Stimulated activated naive CD8-positive, alpha-beta T cell treated with anti-CD3 and anti-CD28 coated beads, Interleukin-15, Interleukin-2, amounts not matched to agents 100 U/mL and 50 U/mL, for 24 hours (primary cell): ENCODE data around the gene TUBGCP3.
A peak's percentile ranks its signal among the peaks of the same experiment; 100 is the strongest.

ENCODE experiments used
- ATAC-seq: fragments of 150-1000 bp; cut with Tn5 transposase; one replicate; pipeline ENCODE4 v1.10.0; 2021
- DNase-seq: peaks from one replicate; pipeline ENCODE4 v3.0.0; 2021

The TUBGCP3 gene

DNA sequence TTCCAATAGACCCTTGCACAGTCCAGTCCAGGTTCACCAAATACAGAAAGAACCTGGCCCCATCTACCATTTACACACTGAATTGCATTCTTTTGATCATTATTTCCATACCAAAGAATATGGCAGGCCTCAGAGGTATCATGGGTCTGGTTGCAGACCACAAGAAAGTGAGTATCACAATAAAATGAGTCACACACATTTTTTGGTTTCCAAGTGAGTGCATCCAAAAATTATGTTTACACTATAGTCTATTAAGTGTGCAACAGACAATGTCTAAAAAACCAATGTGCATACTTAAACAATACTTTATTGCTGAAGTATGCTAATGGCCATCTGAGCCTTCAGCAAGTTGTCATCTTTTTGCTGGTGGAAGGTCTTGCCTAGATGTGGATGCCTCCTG lies 106.5 kb downstream of the TUBGCP3 start:
- ATAC-seq (peak; percentile 61), DNase-seq (no peak)

DNA sequence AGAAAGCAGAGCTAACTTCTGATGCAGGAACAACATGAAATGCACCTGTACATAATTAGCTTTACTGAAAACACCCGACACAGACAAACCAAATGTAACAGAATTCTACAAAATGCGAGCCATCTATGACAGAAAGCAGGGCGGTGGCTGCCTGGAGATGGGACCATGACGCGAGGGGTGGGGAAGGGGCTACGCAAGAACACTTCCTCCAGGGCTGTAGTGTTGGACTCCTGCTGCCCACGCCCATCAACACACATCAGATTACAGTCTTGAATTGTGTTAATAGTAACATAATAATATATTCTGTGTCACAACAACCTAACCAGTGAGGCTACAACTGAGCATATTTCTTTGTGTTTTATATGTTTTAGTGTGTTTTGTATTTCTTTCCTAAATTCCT lies 108.6 kb downstream of the TUBGCP3 start:
- DNase-seq (no peak), ATAC-seq (no peak)

DNA sequence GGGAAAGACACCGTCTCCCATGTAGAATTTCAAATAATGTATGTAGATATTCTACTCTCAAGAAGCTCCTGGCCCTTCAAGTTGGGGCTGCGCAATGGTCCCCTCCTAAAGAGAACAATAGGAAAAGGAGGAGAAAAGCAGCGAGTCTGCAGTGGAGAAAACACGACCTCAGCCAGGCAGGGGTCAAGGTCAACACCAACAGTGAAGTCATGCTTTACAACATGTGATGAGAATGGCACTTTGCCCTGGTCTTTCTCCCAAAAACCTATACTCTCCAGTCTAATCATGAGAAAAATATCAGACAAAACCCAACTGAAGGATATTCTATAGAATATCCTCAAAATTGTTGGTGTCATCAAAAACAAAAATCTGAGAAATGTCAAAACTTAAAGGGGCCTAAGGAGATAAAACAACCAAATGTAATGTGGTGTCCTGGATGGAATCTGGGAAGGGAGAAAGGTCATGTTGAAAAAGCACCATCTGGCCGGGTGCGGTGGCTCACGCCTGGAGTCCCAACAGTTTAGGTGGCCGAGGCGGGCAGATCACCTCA lies 110.8 kb downstream of the TUBGCP3 start:
- DNase-seq = no peak

DNA sequence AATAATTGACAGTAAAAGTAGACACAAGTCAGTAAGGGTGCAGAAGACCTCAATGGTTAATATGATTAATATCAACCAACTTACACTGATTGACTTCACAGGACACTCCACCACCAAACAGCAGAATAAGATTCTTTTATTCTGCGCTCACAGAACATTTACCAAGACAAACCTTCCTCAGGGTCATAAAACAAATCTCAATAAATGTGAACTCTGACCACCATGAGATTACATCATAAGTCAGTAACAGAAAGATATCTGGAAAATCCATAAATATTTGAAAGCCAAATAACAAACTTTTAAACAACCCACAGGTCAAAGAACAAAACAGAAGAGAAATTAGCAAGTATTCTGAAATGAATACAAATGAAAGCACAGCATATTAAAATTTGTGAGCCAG lies 112.1 kb downstream of the TUBGCP3 start:
- no peak for ATAC-seq
- DNase-seq = no peak

More for the DNA sequence above, 110.8 kb downstream of the TUBGCP3 start:
- ATAC-seq = no peak

DNA sequence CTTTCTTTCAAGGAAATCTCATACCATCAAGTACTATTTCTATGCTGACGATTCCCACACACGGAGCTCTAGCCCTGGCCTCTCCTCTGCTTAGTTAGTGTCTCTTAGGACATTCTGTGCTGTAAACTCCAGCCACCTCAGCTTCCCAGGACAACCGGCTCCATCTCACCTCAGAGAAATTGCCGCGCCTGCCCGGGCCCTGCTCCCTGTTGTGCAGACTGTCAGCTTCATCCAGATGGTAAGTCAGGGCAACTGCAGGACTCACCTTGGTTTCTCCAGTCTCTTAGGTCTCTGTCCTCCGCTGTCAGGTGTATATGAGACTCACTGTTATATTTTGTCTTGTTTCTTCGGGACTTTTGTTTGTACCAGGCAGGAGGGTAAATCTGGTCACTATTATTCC lies 113.1 kb downstream of the TUBGCP3 start:
- DNase-seq (no peak), ATAC-seq (no peak)

DNA sequence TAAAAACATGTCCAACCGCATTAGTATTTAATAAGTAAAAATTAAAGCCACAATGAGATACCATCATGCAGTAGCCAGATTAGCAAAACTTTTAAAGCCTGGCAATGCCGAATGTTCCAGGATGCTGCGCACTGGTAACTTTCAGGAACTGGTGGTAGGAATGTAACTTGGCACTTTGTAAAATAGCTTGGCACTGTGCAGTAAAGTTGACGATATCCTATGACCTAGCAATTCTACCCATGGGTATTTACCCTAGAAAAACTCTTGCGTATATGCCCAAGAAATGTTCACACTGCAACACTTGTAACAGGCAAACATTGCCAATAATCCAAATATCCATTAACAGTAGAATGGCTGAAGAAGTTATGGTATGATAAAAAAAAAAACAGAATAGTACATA lies 114.1 kb downstream of the TUBGCP3 start:
- DNase-seq (no peak), ATAC-seq (no peak)

DNA sequence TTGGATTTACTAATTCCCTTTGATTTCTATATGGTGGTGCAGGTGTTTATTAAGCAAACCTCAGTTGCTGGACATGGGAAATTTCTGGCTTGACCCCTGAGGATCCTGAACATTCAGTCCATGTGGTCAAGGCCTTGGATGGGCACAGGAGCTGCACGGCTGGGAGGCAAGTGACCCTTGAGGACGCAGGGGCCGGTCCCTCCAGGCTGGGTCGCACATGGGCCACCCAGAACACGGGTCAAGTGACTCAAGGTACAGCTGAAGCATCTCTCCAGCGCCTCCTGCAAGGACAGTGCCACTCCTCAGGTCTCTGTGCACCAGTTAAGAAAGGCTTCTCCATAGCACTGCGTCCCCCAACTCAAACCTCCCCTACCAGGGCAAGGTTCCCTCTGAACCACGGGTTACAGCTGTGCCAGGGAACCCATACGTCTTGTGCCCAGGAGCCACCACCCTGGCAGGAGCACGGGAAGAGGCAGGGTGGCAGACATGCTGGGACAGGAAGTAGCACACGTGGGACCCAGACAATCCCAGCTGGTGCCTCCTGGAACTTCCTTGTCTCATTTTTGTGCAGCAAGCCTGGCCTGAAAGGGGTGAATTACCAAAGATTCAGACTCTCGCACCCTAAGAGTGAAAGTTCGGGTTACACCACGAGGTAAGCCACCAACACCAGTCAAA lies 118.7 kb downstream of the TUBGCP3 start:
- DNase-seq (no peak), ATAC-seq (no peak)

DNA sequence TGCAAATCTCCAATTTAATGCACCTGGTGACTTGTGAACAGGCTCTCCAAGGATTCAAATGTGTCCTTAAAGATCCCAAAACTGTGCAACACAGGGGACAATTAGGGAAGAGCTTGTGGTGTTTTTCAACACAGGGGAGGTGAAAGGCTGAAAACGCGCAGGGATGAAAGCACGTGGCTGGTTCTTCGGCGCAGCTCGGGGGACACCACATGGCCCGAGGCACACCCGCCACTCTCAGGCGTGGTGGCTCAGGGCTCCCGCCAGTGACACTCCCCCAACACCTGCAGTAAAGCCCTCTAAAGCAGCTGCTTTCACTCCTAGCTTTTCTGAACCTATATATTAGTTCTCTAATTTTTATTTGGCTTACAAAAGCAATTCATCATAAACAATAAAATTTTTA lies 119.9 kb downstream of the TUBGCP3 start:
- ATAC-seq (no peak), DNase-seq (no peak)

DNA sequence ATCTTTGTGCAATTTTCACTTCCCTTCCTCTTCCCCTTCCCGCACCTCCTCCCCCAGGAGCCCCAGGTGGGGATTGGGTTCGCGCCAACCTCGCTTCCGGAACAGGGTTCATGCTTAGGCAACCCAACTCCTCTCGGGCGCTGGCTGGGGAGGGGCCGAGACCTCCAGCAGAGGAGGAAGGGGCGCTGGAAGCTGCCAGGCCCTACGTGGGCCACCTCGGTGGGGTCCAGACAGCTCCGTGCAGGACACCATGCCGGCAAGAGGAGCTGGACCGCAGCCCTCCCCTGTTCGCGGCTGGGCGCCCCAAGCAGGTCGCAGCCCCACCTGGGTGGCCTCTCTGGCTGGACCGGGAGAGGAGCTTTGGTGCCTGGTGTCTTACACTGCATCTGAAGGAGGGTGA lies 120.7 kb downstream of the TUBGCP3 start:
- no peak for ATAC-seq
- no peak for DNase-seq

DNA sequence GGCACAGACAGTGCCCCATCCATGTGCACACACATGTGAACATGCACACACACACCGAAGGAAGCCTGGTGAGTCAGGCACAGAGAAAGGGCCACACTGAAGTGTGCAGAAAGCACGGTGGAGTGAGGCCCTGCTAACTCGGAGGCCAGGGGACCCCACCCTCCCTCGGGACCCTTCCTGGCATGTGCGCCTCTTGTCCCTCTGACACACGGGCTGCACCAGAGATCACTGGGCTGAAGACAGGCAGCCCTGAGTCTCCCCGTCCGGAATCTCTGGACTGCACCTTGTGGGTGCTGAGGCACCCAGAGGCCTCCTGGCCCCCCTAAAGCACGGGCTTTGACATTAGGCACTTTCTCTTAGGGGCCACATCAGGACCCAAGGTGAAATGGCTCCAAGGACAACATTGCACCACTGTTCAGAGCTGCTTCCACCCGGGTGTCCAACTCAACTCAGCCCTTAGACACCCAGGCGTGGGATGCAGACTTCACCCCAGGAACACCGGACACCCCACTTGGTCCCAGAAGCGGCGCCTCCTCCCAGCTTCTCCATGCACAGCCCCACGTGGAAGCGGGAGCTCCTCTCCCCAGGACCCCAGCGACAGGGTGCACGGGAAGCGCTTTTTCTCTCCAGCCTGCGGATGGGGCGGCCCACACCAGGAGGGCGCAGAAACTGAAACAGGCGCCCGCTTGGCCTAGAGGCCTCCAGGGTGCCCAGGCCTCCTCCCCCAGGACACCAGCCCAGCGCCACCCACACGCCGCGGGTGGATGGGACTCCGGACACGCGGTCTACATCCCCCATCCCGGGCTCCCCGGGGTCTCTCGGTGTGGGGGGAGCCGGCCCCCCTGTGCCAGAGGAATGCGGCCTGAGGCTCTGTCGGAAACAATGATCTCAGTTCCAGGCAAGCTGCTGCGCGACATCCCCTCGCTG lies 121.6 kb downstream of the TUBGCP3 start:
- DNase-seq (no peak), ATAC-seq (no peak)

DNA sequence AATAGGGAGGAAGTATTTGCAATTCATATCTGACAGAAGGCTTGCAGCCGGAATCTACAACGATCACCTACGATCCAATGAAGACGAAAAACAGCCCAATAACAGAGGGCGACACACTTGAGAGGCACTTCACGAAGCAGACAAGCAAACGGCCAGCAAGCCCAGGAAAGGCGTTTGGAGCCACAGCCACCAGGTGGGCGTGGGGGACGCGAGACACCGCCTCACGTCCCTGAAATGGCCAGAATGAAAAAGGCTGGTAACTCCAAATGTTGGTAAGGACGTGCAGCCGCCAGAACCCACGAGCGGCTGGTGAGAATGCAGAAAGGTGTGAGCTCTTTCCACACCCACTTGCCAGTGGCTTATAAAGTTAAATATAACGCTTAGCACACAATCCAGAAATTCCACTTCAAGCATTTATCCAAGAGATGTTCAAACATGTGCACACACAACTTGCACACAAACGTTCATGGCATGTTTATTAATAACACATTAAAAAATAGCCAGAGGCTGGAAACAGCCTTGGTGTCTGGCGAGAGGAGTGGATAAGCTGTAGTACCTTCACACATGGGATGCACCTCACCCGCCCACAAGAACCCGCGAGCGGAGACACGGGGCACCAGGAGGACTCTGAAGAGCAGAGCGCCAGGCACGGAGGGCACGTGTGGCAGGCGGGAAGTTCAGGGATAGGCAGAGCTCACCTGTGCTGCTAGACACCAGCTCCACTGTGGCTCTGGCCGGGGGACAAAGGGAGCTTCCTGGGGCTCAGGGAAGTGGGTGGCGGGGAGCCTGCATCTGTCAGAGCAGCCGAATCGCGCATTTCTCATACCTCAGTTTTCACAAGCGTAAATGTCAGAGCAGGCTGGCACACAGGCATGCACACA lies 122.5 kb downstream of the TUBGCP3 start:
- no peak for ATAC-seq
- DNase-seq = no peak

DNA sequence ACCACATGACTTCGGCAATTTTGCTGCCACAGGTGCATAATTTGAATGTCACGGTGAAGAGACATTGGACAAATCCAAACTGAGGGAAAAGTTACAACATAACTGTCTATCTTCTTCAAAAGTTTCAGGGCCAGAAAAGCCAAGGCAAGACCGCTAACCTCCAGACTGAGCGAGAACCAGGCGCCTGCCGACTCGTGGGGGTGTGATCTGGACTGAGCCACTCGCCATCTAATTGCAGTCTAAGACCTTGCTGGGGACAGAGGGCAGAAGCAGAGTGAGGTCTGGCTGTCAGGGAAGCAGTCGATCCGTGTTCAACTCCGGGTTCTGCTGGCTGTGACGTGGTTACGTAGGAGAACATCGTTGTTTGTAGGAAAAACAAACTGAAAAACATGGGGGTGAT lies 123.2 kb downstream of the TUBGCP3 start:
- ATAC-seq (no peak), DNase-seq (no peak)

DNA sequence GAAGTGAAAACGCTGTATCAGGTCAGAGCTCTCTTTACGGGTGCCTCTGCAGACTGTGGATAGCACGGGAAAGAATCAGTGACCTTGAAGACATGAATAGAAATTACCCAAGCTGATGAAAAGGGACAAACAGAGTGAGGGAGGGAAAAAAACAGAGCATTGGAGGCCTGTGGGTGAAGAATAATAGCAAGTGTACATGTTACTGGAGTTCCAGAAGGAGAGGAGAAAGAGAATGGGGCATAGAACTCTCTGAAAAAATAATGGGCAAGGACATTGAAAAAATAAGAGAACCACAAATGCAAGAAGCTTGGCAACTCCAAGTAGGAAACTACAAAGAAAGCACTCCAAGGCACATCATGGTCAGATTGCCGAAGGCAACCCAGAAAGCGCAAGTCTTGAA lies 125.5 kb downstream of the TUBGCP3 start:
- DNase-seq (no peak), ATAC-seq (no peak)

DNA sequence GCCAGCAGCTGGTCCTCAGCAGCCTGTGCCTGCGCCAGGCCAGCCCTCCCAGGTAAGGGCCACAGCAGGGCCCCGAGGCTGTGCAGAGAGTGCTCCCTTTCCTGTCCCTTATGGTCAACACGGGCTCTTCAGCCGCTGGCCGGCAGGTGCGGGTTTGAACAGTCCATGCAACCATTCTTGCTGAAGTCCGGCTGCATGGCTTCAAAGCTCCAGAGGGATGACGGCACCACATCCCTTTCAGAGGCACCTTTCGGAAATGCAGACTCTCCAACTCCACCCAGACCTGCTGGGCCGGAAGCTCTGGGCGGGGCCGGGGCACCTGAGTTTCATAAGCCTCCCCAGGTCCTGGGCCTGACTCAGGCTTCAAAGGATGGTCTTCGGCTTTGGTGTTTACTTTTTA lies 130.5 kb downstream of the TUBGCP3 start:
- ATAC-seq (no peak), DNase-seq (no peak)

DNA sequence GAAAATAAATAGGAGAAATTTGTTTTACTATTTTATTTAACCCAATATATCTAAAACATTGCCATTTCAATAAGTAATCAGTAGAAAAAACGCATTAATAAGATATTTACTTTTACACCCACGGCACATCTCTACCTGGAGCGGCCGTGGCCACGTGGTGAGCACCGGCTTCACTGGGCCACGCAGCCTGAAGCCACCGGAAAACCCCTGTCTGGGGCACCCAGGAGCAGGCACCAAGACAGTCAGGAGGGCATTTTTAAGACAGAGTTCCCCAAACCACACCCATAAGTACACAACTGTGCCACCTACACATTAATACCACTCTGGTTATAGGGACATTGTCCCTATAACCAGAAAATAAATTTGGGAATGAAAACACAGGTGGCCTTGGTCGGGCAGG lies 130.9 kb downstream of the TUBGCP3 start:
- ATAC-seq (no peak), DNase-seq (no peak)

DNA sequence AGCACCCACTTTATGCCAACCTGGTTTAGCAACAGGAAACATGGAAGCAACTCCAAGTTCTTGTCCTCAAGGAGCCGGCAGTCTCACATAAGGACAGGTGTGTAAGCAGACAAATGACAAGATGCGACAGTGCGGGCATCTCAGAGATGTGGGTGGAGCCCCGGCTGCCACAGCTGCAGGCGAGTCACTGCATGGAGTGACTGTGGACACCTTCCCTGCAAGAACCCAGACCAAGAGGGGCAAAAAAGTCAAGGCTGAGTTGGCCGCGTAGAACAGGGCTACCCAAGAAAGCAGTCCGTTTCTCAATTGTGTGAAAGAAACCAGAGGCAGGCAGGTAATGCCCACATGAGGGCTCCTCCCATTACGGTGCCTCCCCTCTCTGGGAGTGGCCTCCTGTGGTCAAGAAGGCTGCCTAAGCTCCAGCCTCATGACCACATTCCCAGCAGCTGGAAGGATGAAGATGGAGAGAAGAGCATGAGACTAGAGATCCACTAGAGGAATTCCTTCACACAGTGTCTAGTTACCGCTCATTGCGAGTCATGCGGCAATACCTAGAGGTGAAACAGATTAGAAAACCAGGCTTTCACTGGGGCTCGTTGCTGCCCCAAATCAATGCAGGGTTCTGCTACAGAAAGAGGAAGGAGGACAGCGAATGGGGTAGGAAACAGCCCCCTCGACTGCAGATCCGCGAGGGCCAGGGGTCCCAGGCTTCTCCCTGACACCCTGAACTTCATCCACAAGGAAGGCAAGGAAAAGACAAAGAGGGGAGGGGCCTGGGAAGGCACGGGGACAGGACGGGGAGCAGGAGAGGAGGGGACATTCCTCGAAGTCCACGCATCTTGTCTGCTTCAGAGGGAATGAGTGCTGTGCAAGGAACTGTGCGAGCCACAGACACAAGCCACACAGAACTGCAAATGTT lies 131.6 kb downstream of the TUBGCP3 start:
- ATAC-seq (no peak), DNase-seq (no peak)

DNA sequence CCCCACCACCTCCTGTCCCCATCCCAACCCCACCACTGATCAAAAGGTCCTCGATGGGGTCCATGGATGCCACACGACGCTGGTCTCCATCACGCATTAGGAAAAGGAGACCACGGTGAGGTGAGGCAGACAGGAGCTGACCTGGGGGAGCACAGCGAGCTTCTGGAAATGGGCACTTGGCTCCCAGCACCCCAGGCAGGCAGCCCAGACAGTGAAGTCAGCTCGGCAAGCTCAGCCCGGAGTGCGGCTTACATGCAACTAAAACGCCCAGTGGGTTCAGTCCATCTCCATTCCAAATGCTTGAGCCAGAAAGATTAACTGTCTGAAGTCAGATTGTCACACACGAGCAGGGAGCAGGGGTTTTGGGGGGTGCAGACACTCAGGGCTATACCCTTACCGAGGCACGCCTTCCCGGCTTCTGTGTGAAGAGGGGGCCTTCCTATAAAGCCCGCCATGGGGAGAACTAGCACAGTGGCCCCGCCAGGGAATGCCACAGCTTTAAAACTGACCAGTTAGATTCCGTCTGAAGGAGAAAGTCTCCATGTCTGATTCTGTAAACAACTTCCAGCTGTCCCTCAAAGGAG lies 132.4 kb downstream of the TUBGCP3 start:
- no peak for DNase-seq
- no peak for ATAC-seq

DNA sequence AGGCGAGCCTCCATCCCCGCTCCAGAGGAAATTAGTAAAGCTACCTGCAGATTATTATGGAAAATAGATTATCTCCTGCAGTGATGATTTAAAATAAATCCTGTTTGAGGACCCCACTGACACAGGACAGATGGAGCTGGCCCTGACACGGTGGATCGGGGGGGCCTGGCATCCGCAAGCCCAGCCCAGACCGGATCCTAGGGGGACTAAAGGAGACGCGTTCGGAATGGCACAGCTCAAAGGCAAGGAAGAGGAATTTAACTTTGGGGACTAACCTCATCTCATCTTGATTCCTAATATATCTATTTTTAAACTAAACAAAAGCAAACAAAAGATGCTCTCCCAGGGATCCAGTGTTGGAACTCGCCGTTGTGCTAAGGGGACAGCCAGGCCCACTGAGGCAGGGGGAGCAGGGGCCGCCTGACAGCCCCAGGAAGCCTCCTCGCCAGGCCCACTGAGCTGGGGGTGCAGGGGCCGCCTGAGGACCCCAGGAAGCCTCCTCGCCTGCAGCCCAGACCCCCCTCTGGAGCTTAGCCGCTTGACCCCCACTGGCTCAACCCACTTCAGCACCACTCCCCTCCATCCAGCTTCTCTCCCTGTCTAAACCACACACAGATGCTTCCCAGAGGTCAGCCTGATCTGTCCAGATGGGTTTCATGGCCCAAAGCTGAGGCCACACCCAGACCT lies 133.2 kb downstream of the TUBGCP3 start:
- DNase-seq (no peak), ATAC-seq (no peak)

DNA sequence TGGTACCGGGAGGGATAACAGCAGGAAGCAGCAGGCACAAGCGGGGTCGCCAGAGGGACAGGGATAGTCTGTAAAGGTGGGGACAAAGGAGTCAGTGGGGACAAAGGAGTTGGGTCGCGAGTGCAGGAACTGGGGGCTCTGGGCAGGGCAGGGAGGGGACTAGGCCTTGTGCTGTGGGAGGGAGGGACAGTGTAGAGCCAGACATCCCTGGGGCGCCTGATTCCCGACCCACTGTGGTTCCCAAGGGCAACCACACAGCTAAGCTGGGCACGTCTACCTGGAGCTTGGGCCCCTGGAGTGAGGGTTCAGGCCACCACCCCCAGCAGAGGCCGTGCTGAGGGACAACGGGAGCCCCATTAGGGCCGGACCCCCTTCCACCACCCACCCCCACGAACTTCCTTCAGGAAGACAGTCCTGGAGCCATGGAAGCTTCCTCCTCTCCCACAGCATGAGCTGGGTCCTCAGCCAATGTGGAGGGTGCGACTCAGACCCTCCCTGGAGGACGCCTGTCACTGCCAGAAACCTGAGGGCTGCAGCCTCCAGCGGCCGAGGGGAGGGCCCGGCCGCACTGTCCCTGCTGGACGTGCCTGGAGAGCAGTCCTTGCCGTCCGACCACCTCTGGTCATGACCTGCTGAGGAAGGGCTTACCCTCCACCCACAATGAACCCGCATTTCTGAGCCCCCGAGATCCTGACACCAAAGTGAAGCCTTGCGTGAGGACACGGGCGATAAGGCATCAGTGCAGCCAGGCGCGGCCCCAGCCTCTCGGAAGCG lies 133.9 kb downstream of the TUBGCP3 start:
- DNase-seq (no peak), ATAC-seq (no peak)
